Measurements from ENCODE around the gene STOX2.

STOX2 gene

DNA sequence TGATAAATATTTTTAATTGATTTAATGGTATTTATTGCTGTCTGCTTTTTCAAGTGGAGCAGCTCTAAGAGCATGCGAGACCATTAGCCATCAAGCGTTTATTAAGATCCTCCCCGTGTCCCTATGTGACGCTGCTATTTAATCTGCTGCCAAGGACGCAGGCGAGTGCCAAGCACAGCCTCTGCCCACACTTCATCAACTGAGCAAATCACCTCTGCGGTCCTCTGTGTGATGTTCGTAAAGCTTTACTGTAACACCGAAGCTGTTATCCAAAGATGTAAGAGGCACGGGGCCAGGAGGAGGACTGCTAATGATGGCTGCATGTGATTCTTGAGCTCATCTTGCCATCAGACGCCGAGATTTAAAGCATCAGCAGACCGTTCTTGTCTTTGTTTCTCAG, 79.5 kb downstream of the STOX2 start:
- no peak for ATAC-seq
- TF ChIP-seq PPARA (CRISPR knock-in tag; IDR thresholded peaks at IDR 0.05; ENCODE audit: borderline replicate concordance) (no peak), CSDC2 (CRISPR knock-in tag; IDR thresholded peaks at IDR 0.05) (no peak), ZNF8 (CRISPR knock-in tag; IDR thresholded peaks at IDR 0.05) (no peak), TCF4 (CRISPR knock-in tag; IDR thresholded peaks at IDR 0.05; ENCODE audit: borderline replicate concordance) (no peak), ZNF565 (CRISPR knock-in tag; conservative IDR thresholded peaks at IDR 0.05; ENCODE audit: low read depth) (no peak), ESRRG (CRISPR knock-in tag; IDR thresholded peaks at IDR 0.05) (no peak), ARNTL (CRISPR knock-in tag; IDR thresholded peaks at IDR 0.05; ENCODE audit: borderline replicate concordance, low read depth) (no peak), ISL1 (CRISPR knock-in tag; IDR thresholded peaks at IDR 0.05) (no peak), ZC3H10 (CRISPR knock-in tag; IDR thresholded peaks at IDR 0.05) (no peak)
- TF ChIP-seq, protein P1, sequence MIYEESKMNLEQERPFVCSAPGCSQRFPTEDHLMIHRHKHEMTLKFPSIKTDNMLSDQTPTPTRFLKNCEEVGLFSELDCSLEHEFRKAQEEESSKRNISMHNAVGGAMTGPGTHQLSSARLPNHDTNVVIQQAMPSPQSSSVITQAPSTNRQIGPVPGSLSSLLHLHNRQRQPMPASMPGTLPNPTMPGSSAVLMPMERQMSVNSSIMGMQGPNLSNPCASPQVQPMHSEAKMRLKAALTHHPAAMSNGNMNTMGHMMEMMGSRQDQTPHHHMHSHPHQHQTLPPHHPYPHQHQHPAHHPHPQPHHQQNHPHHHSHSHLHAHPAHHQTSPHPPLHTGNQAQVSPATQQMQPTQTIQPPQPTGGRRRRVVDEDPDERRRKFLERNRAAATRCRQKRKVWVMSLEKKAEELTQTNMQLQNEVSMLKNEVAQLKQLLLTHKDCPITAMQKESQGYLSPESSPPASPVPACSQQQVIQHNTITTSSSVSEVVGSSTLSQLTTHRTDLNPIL (CRISPR knock-in tag; IDR thresholded peaks at IDR 0.05; ENCODE audit: low read depth) = no peak
- TF ChIP-seq, protein P2, sequence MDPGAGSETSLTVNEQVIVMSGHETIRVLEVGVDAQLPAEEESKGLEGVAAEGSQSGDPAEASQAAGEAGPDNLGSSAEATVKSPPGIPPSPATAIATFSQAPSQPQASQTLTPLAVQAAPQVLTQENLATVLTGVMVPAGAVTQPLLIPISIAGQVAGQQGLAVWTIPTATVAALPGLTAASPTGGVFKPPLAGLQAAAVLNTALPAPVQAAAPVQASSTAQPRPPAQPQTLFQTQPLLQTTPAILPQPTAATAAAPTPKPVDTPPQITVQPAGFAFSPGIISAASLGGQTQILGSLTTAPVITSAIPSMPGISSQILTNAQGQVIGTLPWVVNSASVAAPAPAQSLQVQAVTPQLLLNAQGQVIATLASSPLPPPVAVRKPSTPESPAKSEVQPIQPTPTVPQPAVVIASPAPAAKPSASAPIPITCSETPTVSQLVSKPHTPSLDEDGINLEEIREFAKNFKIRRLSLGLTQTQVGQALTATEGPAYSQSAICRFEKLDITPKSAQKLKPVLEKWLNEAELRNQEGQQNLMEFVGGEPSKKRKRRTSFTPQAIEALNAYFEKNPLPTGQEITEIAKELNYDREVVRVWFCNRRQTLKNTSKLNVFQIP (CRISPR knock-in tag; IDR thresholded peaks at IDR 0.05; ENCODE audit: borderline replicate concordance, low read depth) = no peak

DNA sequence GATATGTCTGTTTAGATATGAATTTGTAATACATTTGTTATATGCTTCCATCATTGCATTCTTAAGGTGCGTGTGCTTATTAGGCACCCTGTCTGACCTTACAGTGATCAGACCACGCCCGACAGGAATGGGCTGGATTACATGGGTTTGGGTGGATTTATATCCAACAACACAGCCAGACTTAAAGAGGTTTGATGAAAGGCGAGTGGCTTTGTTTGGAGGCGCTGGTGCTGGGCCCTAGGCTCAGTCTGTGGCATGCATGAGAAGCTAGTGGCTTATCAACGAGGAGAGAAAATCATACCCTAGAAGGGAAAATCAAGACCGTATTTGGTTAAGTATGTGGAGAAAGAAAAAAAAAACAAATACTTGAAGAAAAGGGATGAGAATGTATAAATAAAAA, 80.7 kb downstream of the STOX2 start:
- ATAC-seq = no peak

DNA sequence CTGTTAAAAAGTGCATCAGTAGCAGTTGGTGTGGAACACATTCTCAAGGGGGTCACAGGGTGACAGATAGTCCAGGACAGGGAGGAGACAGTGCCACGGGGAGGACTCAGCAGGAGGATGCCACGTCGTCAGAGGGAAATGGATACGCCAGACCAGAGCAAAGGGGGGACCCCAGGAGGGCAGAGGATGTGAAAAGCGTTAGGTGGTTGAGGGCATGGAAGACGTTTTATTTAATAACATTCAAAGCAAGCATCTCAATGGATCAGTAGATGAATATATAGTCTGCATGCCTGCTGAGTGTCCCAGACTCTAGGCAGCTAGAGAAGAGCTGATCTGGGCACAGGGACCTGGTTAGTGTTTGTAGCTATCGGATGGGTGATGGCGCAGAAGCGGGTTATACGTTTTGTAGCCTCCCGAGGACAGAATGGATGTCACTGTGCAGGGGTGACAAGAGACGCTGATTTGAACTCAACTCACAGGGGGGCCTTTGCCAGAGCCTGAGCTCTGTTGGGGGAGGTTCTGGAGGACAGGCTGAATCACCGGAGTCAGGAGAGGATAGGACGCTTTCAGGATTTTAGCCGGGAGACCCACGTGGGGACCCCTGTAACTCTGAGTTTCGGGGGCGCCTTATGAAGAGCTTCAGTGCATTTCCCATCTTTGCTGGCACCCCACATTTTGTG, 81.3 kb downstream of the STOX2 start:
- no peak for ATAC-seq

More for the DNA sequence above, 80.7 kb downstream of the STOX2 start:
- TF ChIP-seq ZNF8 (CRISPR knock-in tag; IDR thresholded peaks at IDR 0.05) = no peak
- TF ChIP-seq, protein P2 (CRISPR knock-in tag; IDR thresholded peaks at IDR 0.05; ENCODE audit: borderline replicate concordance, low read depth) = no peak
- TF ChIP-seq ISL1 (CRISPR knock-in tag; IDR thresholded peaks at IDR 0.05) = no peak
- no peak for TF ChIP-seq ZNF70 (CRISPR knock-in tag; IDR thresholded peaks at IDR 0.05)
- TF ChIP-seq CSDC2 (CRISPR knock-in tag; IDR thresholded peaks at IDR 0.05) = no peak
- no peak for TF ChIP-seq GLIS3 (CRISPR knock-in tag; IDR thresholded peaks at IDR 0.05)
- no peak for TF ChIP-seq TCF4 (CRISPR knock-in tag; IDR thresholded peaks at IDR 0.05; ENCODE audit: borderline replicate concordance)
- no peak for TF ChIP-seq SNAI2 (CRISPR knock-in tag; IDR thresholded peaks at IDR 0.05)
- TF ChIP-seq RARB (CRISPR knock-in tag; IDR thresholded peaks at IDR 0.05) = no peak
- TF ChIP-seq PPARA (CRISPR knock-in tag; IDR thresholded peaks at IDR 0.05; ENCODE audit: borderline replicate concordance) = no peak
- TF ChIP-seq ZFP3 (CRISPR knock-in tag; IDR thresholded peaks at IDR 0.05) = no peak
- no peak for TF ChIP-seq OSR1 (CRISPR knock-in tag; IDR thresholded peaks at IDR 0.05)
- TF ChIP-seq, protein P3, sequence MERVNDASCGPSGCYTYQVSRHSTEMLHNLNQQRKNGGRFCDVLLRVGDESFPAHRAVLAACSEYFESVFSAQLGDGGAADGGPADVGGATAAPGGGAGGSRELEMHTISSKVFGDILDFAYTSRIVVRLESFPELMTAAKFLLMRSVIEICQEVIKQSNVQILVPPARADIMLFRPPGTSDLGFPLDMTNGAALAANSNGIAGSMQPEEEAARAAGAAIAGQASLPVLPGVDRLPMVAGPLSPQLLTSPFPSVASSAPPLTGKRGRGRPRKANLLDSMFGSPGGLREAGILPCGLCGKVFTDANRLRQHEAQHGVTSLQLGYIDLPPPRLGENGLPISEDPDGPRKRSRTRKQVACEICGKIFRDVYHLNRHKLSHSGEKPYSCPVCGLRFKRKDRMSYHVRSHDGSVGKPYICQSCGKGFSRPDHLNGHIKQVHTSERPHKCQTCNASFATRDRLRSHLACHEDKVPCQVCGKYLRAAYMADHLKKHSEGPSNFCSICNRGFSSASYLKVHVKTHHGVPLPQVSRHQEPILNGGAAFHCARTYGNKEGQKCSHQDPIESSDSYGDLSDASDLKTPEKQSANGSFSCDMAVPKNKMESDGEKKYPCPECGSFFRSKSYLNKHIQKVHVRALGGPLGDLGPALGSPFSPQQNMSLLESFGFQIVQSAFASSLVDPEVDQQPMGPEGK (CRISPR knock-in tag; IDR thresholded peaks at IDR 0.05; ENCODE audit: borderline replicate concordance) = no peak

More for the DNA sequence above, 81.3 kb downstream of the STOX2 start:
- TF ChIP-seq, protein P3 (CRISPR knock-in tag; IDR thresholded peaks at IDR 0.05; ENCODE audit: borderline replicate concordance) = no peak
- no peak for TF ChIP-seq CSDC2 (CRISPR knock-in tag; IDR thresholded peaks at IDR 0.05)
- TF ChIP-seq PPARA (CRISPR knock-in tag; IDR thresholded peaks at IDR 0.05; ENCODE audit: borderline replicate concordance) = no peak
- no peak for TF ChIP-seq GLIS3 (CRISPR knock-in tag; IDR thresholded peaks at IDR 0.05)
- TF ChIP-seq SNAI2 (CRISPR knock-in tag; IDR thresholded peaks at IDR 0.05) = no peak
- TF ChIP-seq ZNF8 (CRISPR knock-in tag; IDR thresholded peaks at IDR 0.05) = no peak
- TF ChIP-seq, protein P4, sequence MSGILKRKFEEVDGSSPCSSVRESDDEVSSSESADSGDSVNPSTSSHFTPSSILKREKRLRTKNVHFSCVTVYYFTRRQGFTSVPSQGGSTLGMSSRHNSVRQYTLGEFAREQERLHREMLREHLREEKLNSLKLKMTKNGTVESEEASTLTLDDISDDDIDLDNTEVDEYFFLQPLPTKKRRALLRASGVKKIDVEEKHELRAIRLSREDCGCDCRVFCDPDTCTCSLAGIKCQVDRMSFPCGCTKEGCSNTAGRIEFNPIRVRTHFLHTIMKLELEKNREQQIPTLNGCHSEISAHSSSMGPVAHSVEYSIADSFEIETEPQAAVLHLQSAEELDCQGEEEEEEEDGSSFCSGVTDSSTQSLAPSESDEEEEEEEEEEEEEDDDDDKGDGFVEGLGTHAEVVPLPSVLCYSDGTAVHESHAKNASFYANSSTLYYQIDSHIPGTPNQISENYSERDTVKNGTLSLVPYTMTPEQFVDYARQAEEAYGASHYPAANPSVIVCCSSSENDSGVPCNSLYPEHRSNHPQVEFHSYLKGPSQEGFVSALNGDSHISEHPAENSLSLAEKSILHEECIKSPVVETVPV (CRISPR knock-in tag; IDR thresholded peaks at IDR 0.05) = no peak

All from SK-N-SH treated with all-trans-retinoic acid at 6 μM for 48 hours (cell line).